ENCODE measurements around the gene TRMT61A.
A peak's percentile ranks its signal among the peaks of the same experiment; 100 is the strongest.

TRMT61A gene

DNA sequence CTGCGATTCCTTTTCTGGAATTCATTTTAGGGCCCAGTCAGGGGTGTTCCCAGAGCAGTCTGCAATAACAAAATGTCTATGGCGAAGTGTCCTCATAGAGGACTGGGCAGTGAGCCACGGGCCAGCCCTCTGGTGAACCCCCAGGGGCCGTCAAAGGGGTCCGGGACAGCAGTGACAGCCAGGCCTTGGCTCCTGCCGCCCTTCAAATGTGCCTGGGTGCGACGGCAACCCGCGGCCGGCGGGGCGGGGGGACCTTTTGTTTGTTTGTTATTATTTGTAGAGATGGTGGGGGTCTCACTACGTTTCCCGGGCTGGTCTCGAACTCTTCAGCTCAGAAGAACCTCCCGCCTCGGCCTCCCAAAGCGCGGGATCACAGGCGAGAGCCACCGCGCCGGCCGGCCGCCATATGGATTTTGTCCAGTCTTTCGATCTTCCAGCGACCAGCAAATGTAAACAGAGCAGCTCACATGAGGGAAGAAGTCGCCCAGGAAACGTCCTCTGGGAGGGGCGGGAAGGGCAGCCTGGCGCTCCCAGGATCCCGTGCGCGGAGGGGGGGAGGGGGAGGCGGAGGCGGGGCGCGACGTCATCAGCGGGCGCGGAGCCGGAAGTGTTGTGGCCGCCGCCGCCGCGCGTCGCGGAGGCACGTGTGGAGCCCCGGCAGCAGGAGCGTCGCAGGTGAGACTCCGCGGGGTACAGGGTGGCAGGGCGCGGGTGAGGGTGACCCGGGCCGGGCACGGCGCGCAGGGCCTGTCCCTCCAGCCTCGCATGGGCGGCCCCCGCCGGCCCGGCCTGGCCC lies at the start of gene TRMT61A:
TSS of gene TRMT61A (plus strand) at position 610 of the 796 bp plus-strand sequence. CDS start 783 bp downstream, outside the sequence.
- peak; percentile 90 for DNase-seq (ENCODE audit: low spot score)

- DNase-seq (ENCODE audit: low spot score), result no peak
Measured at GRCh38 chr14:103480595-103480994, 48.4 kb upstream of the TRMT61A start.

GRCh38 chr14:103483600-103483999 lies 45.4 kb upstream of the TRMT61A start:
- DNase-seq (ENCODE audit: low spot score), result no peak

DNA sequence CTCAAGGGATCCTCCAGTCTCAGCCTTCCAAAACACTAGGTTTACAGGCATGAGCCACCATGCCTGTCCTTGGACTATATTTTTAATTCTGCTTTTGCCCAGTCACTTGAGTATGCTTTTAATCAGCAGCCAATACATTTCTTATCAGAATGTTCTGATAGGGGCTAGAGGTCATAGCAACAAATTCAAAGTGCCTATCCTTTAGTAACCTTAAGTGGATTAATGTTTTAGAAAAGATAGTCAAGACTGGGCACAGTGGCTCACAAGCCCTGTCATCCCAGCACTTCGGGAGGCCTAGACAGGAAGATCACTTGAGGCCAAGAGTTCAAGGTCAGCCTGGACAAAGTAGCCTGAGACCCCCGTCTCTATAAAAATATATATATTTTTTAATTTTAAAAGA lies 43.5 kb upstream of the TRMT61A start:
- DNase-seq (ENCODE audit: low spot score), result no peak

- no peak for DNase-seq (ENCODE audit: low spot score)
Measured at GRCh38 chr14:103488071-103488470, 40.9 kb upstream of the TRMT61A start.

DNA sequence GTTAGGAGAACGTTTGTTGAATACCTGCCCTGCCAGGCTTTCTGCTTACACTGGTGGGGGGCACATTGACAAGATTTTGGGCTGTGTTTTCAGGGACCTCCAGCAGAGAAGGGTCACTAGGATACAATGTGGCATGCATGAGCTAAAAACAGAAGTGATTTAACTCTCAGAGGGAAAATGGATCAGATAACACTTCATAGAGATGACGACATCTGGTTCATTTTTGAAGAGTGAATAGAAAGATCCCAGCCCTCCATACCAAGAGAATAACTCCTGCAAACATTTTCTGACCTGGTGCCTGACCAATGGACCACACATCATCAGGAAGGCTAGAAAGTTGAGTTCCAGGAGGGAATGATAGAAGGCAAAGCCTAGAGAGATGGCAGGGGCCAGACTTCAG lies 40.0 kb upstream of the TRMT61A start:
- DNase-seq (ENCODE audit: low spot score), result no peak

GRCh38 chr14:103489621-103490020 lies 39.4 kb upstream of the TRMT61A start:
- DNase-seq (ENCODE audit: low spot score), result no peak

DNA sequence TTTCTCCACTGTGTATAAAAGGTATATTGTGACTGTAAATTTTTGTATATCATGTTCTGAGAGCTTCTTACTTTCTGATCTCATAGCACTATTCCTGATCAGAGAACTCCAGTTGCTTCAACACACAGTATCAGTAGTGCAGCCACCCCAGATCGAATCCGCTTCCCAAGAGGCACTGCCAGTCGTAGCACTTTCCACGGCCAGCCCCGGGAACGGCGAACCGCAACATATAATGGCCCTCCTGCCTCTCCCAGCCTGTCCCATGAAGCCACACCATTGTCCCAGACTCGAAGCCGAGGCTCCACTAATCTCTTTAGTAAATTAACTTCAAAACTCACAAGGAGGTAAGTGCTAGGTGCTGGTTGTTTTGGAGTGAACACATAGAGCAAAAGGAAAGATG lies 37.3 kb upstream of the TRMT61A start:
- no peak for DNase-seq (ENCODE audit: low spot score)

DNA sequence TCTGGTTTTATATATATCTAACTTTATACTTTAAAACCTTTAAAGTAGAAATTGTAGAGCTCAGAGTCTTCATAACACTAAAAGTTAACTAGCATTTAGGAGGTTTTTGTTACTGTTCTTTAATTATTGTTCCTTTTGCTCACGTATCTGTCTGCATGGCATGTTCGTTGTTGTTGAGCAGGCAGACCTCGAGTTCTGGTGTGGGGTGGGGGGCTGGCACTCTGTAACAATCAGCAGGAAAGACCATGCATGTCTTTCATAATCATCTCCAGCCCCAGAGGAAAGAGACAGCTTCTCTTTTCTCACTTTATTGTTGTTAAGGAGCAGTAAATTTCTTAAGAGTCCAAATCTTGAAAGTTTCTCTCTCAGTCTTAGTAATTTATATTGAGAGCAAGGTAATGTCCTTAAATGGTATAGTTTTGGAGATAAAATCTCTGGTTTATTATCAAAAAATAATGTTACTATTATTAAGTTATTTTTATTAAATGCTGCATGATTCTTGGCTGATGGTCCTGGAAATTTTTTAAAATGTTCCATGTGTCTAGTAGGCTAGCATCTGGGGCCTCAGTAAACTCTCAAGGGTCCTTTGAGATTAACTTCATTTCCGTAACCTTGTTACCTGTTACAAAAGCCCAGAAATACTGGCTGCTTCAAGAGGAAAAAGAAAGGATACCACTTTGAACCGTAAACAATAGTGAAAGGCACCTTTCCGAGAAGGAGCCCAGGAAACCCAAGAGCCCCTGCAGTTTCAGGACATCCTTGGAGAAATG lies 36.7 kb upstream of the TRMT61A start:
- DNase-seq (ENCODE audit: low spot score), result no peak

DNA sequence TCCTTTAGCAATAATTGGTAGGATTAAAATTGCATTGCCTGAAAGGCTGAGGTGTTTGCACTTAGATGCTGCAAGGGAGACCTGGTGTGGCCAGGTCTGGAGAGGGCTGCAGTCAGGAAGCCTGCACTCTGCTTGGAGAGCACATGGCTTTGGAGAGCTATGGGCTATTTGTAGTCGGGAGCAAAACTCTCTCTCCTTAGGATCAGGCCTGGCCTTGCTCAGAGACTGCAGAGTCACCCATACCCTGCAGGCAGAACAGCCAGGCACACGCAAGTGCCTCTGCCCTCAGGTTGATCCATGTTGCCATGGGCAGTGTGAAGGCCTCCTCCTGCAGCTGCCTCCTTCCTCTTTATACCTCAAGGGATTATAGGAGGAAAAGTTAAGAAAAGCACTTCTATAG lies 33.1 kb upstream of the TRMT61A start:
- DNase-seq (ENCODE audit: low spot score), result no peak

- no peak for DNase-seq (ENCODE audit: low spot score)
Measured at GRCh38 chr14:103496776-103497175, 32.2 kb upstream of the TRMT61A start.

- no peak for DNase-seq (ENCODE audit: low spot score)
Measured at GRCh38 chr14:103499709-103500108, 29.3 kb upstream of the TRMT61A start.

GRCh38 chr14:103500148-103500990 lies 28.6 kb upstream of the TRMT61A start:
- peak; percentile 88 for DNase-seq (ENCODE audit: low spot score)

GRCh38 chr14:103501041-103501870 lies 27.7 kb upstream of the TRMT61A start:
- no peak for DNase-seq (ENCODE audit: low spot score)

DNA sequence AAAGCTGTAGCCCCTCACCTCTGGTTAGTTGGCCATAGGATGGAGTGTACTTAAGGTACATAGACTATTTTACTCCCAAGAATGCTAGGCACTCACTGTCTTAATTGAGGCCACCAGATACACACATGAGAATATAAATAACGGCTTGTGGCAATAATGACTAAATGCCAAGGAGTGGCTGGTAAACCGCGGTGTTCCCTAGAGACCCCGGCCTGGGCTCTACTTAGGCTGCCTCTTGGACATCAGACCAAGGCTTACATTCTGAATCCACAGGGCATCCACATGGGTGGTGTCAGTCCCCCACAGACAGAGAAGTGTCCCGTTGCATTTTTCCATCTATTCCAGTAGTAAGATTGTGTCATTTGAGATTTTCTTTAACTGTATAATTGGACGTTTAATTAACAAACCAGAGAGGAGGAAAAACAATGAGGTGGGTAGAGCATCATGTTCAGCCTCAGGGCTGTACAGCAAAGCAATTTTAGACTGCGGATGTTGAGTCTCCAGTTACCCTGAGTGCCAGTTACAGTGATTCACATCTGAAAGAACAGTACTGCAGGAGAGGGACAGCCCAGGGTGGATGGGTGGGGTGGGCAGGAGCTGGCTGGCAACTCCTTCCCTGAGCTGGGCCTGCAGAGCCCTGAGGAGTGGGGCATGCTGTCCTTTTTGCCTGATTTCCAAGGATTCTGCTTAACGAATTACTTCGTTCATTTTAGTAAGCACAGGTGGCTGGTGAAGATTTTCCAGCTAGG lies 26.9 kb upstream of the TRMT61A start:
- no peak for DNase-seq (ENCODE audit: low spot score)

GRCh38 chr14:103502877-103503276 lies 26.1 kb upstream of the TRMT61A start:
- no peak for DNase-seq (ENCODE audit: low spot score)

- DNase-seq (ENCODE audit: low spot score), result no peak
Measured at GRCh38 chr14:103503296-103503695, 25.7 kb upstream of the TRMT61A start.

DNA sequence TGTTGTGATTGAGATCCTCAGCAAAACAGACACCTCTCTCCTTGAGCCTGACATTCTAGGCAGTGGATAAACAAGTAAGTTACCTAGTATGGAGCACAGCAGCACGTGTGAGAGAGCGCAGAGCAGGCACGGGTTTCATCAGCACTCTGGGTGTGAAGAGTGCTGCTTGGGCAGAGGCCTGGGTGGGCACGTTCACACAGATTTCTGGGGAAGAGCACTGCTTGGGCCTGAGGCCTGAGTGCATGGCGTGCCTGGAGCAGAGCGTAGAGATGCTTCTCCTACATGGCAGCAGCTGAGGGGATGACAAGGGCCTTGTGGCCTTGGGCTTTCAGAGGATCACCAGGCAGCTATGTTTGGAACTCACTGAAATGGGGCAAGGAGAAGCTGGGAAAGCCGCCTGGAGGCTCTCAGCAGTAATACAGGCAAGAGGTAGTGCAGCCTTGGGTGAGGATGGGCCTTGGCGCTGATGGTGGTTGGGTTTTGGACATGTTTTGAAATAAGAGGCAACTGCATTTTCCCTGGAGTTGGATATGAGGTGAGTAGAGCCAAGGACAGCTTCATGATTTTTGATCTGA lies 23.9 kb upstream of the TRMT61A start:
- no peak for DNase-seq (ENCODE audit: low spot score)

DNA sequence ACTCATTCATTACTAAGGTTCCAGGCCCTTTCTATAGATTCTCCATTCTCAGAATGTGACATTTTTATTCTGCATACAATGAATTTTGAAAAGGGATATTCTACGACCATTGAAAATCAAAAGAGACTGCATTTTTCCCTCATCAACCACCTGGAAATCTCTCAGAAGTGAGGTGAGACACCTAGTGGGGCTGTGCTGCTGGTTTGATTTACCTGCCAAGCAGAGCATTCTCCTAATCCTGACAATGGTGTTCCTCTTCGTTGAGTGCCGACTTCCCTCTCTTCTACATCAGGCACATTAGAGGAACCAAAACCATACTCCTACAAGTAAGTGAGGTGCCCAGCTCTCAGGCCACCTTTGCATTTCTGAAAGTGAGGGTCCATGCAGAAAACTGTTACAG lies 21.2 kb upstream of the TRMT61A start:
- DNase-seq (ENCODE audit: low spot score), result no peak

Measured in putamen (tissue), 1 donor.